Measurements from ENCODE around the gene IFI27L1.

IFI27L1 gene

GRCh38 chr14:94115058-94115591, 34.0 kb downstream of the IFI27L1 start:
- DNase-seq, result no peak

- no peak for DNase-seq
Measured at GRCh38 chr14:94115631-94116030, 34.5 kb downstream of the IFI27L1 start.

GRCh38 chr14:94116701-94117100, 35.6 kb downstream of the IFI27L1 start:
- no peak for DNase-seq

GRCh38 chr14:94117856-94118255, 36.7 kb downstream of the IFI27L1 start:
- no peak for DNase-seq

- DNase-seq, result no peak
Measured at GRCh38 chr14:94119071-94119470, 38.0 kb downstream of the IFI27L1 start.

- no peak for DNase-seq
Measured at GRCh38 chr14:94120667-94121340, 39.7 kb downstream of the IFI27L1 start.

GRCh38 chr14:94121485-94121884, 40.4 kb downstream of the IFI27L1 start:
- DNase-seq, result no peak

GRCh38 chr14:94122438-94122837, 41.3 kb downstream of the IFI27L1 start:
- no peak for DNase-seq

- no peak for DNase-seq
Measured at GRCh38 chr14:94123296-94123695, 42.2 kb downstream of the IFI27L1 start.

- DNase-seq, result no peak
Measured at GRCh38 chr14:94123868-94124267, 42.8 kb downstream of the IFI27L1 start.

- no peak for DNase-seq
Measured at GRCh38 chr14:94124582-94125377, 43.7 kb downstream of the IFI27L1 start.

- DNase-seq, result no peak
Measured at GRCh38 chr14:94125659-94126418, 44.7 kb downstream of the IFI27L1 start.

GRCh38 chr14:94126419-94126677, 45.2 kb downstream of the IFI27L1 start:
- DNase-seq, result no peak

GRCh38 chr14:94126800-94127199, 45.7 kb downstream of the IFI27L1 start:
- no peak for DNase-seq

GRCh38 chr14:94127330-94127729, 46.2 kb downstream of the IFI27L1 start:
- DNase-seq, result no peak

- no peak for DNase-seq
Measured at GRCh38 chr14:94128216-94128839, 47.2 kb downstream of the IFI27L1 start.

GRCh38 chr14:94129111-94129757, 48.1 kb downstream of the IFI27L1 start, which contains the start of gene IFI27L2:
IFI27L2 (minus strand) TSS chr14:94129604; CDS start chr14:94129564, 40 bp downstream.
- peak; percentile 61 for DNase-seq

- peak; percentile 33 for DNase-seq
Measured at GRCh38 chr14:94129758-94130414, 48.8 kb downstream of the IFI27L1 start.

GRCh38 chr14:94132285-94132887, 51.3 kb downstream of the IFI27L1 start:
- no peak for DNase-seq

GRCh38 chr14:94135476-94135875, 54.4 kb downstream of the IFI27L1 start:
- no peak for DNase-seq

- DNase-seq, result peak; percentile 42
Measured at GRCh38 chr14:94136575-94137331, 55.6 kb downstream of the IFI27L1 start.

Measured in 8988T (cell line).